KOPT-K1 (cell line): ENCODE data around the gene SPSB4.

Experiments
- H3K27ac ChIP-seq: fragments of 200-600 bp; sonication (generic); 2 replicates; pipeline ENCODE4 v1.5.1; 2016; ENCODE audit warnings: antibody characterized with exemption, mild to moderate bottlenecking, low read depth, low read length; ENCODE audit not compliant: poor library complexity, severe bottlenecking
- H3K36me3 ChIP-seq: fragments of 200-600 bp; sonication (generic); 2 replicates; pipeline ENCODE4 v1.5.1; 2017; ENCODE audit warnings: antibody characterized with exemption, mild to moderate bottlenecking, low read length, moderate library complexity; ENCODE audit not compliant: insufficient read depth
- H3K9me3 ChIP-seq: fragments of 200-600 bp; sonication (generic); 2 replicates; pipeline ENCODE4 v1.5.1; 2017; ENCODE audit warnings: antibody characterized with exemption, low read length, mild to moderate bottlenecking; ENCODE audit not compliant: insufficient read depth, poor library complexity, severe bottlenecking

SPSB4 gene

DNA sequence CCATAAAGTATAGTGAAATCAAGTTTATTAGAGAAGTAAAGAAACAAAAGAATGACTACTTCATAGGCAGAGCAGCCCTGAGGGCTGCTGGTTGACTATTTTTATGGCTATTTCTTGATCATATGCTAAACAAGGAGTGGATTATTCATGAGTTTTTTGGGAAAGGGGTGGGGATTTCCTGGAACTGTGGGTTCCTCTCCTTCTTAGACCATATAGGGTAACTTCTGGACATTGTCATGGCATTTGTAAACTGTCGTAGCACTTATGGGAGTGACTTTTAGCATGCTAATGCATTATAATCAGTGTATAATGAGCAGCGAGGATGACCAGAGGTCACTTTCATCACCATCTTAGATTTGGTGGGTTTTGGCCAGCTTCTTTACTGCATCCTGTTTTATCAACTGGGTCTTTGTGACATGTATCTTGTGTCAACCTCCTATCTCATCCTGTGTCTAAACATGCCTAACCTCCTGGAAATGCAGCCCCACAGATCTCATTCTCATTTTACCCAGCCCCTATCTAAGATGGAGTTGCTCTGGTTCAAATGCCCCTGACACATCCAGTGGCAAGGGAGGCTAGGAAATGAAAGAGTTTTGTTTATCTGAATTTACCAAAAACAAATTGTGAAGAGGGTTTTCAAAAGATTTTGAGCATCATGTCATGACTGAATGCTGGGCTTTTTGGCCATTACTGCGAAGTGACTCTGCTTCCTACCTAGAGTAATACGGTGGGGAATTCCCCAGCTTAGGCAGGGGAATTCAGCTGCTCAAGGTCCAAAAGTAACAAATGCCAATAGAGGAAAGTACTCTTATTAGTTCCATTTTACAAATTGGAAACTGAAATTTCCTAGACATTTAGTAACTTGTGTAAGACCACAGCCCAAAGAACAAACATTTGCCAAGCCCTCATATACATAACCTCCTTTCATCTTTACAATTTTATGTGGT is 6.2 kb upstream of the SPSB4 start:
- Histone ChIP-seq H3K9me3 (no peaks in the 10 kb centered on the region), H3K27ac (no peak overlapping the region), H3K36me3 (no peaks in the 10 kb centered on the region)

DNA sequence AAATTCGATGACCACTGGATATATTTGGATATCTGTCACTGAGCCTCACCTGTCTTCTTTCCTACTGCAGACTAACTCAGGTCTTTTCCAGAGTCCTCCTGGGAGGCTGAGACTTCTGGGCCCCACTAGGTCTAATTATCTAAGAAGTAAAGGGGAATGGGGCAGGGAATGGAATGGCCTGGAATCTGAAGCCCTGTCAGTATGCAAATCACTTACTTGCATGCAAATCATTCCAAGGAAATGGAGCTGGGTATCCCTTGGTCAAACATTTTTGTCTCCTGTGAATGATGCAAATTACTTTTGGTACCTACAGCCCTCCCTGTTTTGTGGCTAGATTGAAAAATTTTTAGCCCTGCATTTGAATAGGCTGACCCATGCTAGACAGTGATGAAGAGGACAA is 5.3 kb upstream of the SPSB4 start:
- no peaks in the 10 kb centered on the region for H3K9me3 ChIP-seq
- H3K36me3 ChIP-seq = no peaks in the 10 kb centered on the region
- no peak overlapping the region for H3K27ac ChIP-seq

DNA sequence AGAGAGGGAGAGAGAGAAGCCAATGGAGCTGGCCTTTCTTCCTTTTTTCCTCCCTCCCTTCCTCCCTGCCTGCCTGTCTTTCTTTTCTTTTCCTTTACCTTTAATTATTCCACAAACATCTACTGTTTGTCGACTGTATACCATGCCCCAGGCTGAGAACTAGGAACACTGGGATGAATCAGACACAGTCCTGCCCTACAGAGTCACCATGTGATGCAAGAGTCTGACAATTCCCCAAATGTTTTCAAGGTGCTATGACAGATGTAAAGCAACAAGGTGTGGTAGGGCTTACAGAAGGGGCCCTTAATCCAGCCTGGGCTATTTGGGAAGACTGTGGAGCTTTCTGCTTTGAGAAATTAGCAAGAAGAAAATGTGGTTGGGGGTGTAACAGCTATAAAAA is 4.0 kb upstream of the SPSB4 start:
- Histone ChIP-seq H3K27ac (no peak overlapping the region), H3K9me3 (no peaks in the 10 kb centered on the region), H3K36me3 (no peaks in the 10 kb centered on the region)

DNA sequence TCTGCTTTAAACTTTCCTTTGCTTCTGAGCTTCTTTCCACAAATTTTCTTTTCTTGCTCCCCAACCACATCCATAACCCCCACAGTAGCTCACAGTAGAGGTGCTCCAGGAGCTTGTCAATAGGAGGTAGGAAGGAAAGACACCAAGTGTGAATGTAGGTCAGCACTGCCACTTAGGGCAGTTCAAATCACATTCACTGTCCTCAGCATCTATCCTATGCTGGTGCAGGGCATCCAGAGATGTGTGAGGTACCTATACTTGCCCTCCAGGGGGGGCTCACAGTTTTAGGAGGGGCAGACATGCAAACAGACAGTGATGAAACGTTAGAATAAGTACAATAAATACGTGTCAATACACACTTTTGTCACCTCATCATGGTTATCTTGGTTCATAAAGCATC is 1.5 kb upstream of the SPSB4 start:
- Histone ChIP-seq H3K27ac (no peak overlapping the region), H3K36me3 (no peaks in the 10 kb centered on the region), H3K9me3 (no peaks in the 10 kb centered on the region)

DNA sequence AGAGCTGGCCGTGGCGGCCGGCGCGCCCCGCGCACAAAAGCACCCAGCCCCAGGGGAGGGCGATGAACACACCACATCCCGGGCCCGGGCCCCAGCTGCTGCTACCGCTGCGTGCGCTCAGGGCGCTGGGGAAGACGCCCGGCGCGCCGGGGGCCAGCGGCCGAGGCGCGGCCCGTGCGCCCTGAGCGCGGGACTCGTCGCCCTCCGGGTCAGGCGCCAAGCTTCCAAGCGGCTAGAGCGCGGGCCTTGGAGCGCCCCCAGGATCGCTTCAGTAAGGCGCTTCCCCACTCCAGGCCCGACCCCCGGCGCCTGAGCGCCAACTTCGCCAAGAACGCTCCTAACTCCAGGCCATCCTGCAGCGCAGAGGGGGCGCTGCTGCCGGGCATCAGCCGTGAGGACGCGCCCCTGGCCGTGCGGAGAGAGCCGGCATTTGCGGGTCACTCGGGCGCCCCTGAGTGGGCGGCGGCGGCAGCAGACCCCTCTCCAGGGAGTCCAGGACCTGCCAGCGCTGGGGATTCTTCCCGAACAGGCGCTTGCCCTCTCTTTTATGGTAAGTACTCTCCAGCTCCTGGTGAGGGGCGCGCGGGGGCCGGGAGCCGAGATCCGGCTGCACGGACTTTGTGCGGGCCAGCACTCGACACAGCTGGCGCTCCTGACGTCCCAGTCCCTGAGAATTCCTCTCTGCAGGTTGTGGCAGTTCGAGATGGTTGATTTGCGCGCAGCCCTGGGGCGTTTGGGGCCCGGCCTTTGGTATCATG is 475 bp downstream of the SPSB4 start:
- no peaks in the 10 kb centered on the region for H3K36me3 ChIP-seq
- no peak overlapping the region for H3K27ac ChIP-seq
- no peaks in the 10 kb centered on the region for H3K9me3 ChIP-seq

DNA sequence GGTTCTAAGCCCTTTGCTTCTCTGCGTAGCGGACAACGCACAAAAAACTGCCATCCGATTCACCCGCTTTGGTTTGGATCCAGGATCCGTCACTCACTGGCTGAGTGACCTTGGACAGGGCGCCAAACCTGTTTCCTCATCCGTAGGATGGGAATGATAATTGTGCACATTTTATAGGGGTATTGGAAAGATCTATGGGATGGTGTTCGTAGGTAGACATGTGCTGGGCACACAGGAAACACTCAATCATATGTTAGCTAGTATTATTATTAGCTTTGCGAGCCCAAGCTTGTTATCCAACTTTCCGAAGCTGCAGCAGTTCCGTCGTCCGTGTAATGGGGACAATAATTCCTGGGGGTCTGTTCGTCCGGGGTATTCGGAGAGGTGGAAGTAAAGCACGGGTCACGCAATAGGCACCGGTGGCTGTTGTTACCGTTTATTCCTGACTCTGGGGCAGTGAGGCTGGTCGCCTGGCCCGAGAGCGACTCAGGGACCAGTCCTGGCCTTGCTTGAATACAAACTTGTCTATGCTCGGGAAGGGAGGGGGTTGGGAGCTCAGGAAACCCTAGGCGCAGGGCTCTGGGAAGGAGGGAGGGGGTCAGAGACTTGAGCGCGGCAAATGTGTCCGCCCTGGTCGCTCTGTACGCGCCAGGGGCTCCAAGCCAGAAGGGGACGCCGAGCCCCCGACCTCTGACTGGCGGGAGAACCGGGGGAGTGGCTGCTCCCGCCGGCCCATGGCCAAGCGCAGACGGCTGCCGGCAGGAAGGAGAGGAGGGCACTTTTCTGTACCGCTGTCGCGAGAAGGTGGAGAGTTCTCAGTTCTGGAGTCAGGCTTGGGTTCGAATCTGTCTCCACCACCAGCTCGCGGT is 1.3 kb downstream of the SPSB4 start:
- Histone ChIP-seq H3K36me3 (no peaks in the 10 kb centered on the region), H3K27ac (no peak overlapping the region), H3K9me3 (no peaks in the 10 kb centered on the region)

DNA sequence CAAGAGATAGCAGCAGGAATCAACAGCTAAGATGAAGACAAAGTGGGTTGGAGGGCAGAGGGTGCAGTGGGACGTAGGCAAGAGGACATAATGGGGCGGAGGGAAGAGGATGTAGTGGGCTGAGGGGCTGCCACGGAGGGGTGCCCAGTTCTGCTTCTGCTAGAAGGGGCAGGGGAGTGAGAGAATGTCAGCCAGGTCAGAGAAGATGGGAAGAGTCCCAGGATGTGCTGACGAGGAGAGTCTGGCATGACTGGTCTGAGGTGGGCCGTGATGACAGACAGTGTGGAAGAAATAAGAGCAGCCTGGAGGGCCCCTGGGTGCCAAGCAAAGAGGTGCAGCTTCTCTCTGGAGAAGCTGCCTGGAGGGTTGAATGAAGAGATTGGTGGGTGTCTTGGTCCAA is 4.0 kb downstream of the SPSB4 start:
- Histone ChIP-seq H3K9me3 (no peaks in the 10 kb centered on the region), H3K36me3 (no peaks in the 10 kb centered on the region), H3K27ac (no peak overlapping the region)

DNA sequence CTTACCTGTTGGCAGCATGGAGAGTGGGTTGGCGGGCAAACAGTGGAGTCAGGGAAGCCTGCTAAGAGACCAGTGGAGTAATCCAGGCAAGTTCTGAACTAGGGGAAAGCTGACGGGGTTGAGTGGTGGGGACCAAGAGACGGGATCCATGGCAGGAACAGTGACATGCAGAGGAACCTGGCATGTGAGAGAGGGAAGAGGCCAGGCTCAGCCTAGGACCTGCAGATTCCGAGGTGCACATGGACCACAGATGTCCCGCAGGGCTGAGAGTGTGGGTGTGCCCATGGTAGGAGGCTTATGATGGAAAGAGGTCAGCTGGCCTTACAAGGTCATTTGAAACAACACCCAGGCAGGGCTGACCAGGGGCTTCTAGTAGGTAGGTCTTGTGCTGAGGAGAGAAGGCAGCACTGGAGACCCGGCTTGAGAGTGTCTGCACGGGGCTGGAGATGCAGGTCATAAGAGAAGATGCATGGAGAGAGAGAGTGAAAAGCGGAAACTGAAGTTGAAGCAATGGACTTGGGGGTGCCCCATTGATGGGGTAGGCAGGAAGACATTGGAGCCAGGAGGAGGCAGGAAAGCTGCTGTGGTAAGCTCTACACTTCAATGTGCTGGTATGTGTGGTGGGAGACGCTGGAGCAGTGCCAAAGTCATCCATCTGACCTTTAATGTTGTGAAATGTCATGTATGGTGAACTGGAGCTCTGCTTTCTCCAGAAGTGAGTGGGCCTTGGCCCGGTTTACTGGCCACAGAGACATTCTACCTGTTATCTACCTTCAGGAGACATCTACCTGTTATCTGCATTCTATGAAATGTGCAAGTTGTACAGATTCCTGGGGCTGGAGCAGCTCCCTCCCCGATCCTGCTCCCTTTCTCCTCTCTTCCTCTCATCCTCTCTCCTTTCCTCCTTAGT is 4.6 kb downstream of the SPSB4 start:
- no peak overlapping the region for H3K27ac ChIP-seq
- no peaks in the 10 kb centered on the region for H3K36me3 ChIP-seq
- H3K9me3 ChIP-seq = no peaks in the 10 kb centered on the region

DNA sequence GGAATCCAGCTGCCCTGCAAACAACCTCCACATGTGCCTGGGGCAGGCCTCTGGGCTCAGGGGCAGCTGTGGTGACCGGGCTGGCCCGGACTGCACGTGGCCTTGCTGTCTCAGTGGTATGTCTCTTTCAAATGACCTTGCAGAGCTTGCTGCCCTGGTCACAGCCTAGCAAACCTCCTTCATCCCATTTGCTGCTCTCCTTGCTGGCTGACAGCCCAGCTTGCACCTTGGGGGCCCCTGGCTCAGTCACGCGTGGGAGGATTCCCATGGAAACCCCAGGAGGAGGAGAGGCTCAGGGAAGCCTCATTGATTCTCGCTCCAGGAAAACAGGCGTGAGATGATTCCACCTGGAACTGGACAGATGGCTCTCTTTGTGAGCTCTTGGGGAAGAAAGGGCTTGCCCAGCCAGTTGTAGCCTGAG is 5.6 kb downstream of the SPSB4 start:
- no peak overlapping the region for H3K27ac ChIP-seq
- H3K9me3 ChIP-seq = no peaks in the 10 kb centered on the region
- no peaks in the 10 kb centered on the region for H3K36me3 ChIP-seq

DNA sequence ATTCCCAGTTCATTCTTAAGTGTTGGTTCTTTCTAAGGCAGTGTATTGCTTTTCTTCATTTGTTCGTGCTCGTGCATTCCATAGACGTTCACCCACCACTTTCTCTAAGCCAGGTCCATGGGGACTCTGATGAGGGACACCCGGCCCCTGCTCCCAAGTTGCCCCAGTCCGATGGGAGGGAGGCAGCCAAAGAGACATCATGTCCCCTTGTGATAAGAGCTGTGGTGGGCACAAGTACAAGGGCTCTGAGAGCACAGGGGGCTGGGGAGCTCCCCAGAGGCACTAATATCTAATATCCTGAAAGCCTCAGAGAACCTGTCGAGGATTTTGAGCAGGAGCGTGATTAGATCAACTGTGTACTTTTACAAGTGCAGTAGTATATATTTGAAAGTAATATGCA is 6.3 kb downstream of the SPSB4 start:
- Histone ChIP-seq H3K9me3 (no peaks in the 10 kb centered on the region), H3K27ac (no peak overlapping the region), H3K36me3 (no peaks in the 10 kb centered on the region)

DNA sequence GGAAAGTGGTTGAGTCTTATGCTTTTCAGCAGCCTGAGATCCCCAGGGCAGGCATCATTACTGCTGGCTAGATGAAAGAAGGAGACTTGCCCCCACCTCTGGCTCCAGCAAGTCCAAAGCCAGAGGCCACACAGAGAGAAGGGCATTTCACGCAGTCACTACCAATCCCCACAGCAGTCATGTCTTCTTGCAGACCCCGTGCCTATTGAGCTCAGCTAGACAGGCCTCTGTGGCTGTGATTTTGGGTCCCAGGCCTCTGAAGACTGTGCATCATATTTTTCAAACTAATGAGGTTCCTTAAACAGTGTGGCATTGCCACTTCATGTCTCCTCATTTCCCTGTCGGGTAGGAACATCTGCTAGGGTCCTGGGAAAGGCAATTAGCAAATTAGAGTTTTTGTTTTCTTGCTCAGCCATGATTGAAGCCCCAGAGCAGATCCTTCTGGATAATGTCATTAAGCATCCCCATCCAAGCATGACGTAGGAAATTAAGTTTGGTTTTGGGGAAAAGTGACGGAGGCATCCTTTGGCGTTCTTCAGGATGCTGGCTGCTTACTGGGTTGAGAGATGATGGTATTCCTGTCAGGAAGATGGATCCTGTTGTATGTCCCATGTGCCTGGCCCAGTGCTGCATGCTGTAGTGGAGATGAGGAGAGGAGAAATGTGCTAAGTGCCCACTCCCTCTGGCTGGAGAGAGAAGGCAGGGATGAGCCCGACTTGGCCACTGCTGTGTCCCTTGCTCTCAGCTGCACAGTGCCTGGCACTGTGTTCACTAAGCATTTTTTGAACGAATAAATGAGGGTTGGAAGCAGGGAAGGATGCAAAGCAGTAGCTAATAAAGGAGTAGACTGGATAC is 7.0 kb downstream of the SPSB4 start:
- no peaks in the 10 kb centered on the region for H3K36me3 ChIP-seq
- H3K27ac ChIP-seq = no peak overlapping the region
- no peaks in the 10 kb centered on the region for H3K9me3 ChIP-seq

DNA sequence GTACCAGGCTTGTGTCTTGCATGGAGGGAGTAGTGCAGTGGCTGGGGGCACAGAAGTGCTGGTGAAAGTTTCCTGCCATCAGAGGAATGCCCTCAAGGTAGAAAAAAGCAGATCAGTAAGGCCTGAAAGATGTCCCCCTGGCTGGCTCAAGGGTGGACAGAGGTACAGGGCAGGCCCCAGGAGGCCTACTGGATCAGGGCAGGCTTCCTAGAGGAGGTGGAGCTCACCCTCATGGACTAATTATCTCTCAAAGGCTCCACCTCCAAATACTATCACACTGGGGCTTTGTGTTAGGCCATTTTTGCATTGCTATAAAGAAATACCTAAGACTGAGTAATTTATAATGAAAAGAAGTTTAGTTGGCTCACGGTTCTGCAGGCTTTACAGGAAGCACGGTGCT is 7.8 kb downstream of the SPSB4 start:
- Histone ChIP-seq H3K36me3 (no peaks in the 10 kb centered on the region), H3K9me3 (no peaks in the 10 kb centered on the region), H3K27ac (no peak overlapping the region)

DNA sequence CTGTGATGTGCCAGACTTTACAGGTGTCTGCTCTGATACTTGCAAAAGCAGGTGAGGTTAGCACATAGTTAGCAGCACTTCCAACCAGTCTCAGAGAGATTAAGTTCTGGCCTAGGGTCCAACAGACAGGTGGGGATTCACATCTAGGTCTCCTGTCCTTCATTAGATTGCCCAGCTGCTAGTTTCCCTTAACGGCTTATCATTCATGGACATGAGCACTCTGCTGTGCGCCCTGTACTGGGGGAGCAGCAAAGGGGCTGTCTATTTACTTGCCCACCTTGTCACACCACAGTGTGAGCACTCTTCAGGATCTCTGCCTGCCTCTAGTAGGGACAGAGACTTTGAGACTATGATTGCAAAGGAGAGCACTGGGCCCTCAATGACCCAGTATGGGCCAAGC is 8.7 kb downstream of the SPSB4 start:
- H3K9me3 ChIP-seq = no peaks in the 10 kb centered on the region
- no peak overlapping the region for H3K27ac ChIP-seq
- no peaks in the 10 kb centered on the region for H3K36me3 ChIP-seq
